Liver (tissue), 3 donors: Measurements from ENCODE around the gene SFXN2.

Experiments used
- GABPA ChIP-seq, 2 donors: IDR thresholded peaks in 1 of 2; conservative IDR thresholded peaks in 1 of 2; 2 replicates each; pipeline ENCODE4 v1.6.1; 2016; ENCODE audit warnings: antibody characterized with exemption in 2 of 2, mild to moderate bottlenecking in 1 of 2, moderate library complexity in 1 of 2
- JUND ChIP-seq, 2 donors: IDR thresholded peaks; 2 replicates each; pipeline ENCODE4 v1.6.1; 2016; ENCODE audit warnings: antibody characterized with exemption in 2 of 2
- RAD21 ChIP-seq, 2 donors: IDR thresholded peaks; 2 replicates each; pipeline ENCODE4 v1.6.1; 2016; ENCODE audit warnings: antibody characterized with exemption in 2 of 2, mild to moderate bottlenecking in 2 of 2
- RXRA ChIP-seq, 2 donors: IDR thresholded peaks; 2 replicates each; pipeline ENCODE4 v1.6.1; 2017 to 2018; ENCODE audit warnings: antibody characterized with exemption in 2 of 2, mild to moderate bottlenecking in 1 of 2
- SP1 ChIP-seq: IDR thresholded peaks from 2 replicates; pipeline ENCODE4 v1.6.1; 2018; ENCODE audit warnings: antibody characterized with exemption, mild to moderate bottlenecking
- TAF1 ChIP-seq: conservative IDR thresholded peaks from 2 replicates; pipeline ENCODE4 v1.6.1; 2016; ENCODE audit warnings: antibody characterized with exemption, mild to moderate bottlenecking
- TF ChIP-seq, protein P1 (sequence below): fragments of 150-350 bp; IDR thresholded peaks from 2 replicates; pipeline ENCODE4 v1.5.1; 2017; ENCODE audit warnings: improper control_type of control experiment, low read depth, low read length; ENCODE audit not compliant: missing input control
- TF ChIP-seq, protein P2 (sequence below): IDR thresholded peaks from 2 replicates; pipeline ENCODE4 v1.6.1; 2016; ENCODE audit warnings: antibody characterized with exemption
- donor health status: healthy.
- donor health status: healthy.

DNA sequence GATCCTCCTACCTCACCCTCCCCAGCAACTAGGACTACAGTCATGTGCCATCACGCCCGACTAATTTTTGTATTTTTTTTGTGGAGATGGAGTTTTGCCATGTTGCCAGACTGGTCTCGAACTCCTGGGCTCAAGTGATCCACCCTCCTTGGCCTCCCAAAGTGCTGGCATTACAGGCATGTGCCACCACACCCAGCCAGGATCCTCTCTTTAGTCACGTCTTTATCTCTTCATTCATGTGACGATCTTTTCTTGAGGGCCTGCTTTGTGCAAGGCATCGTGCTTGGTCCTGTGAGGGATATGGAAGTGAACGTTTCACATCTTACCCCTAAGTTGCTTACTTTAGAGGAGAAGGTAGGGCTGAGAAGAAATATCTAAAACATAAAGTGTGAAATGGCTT lies 50.9 kb downstream of the SFXN2 start:
- TF ChIP-seq, protein P1, sequence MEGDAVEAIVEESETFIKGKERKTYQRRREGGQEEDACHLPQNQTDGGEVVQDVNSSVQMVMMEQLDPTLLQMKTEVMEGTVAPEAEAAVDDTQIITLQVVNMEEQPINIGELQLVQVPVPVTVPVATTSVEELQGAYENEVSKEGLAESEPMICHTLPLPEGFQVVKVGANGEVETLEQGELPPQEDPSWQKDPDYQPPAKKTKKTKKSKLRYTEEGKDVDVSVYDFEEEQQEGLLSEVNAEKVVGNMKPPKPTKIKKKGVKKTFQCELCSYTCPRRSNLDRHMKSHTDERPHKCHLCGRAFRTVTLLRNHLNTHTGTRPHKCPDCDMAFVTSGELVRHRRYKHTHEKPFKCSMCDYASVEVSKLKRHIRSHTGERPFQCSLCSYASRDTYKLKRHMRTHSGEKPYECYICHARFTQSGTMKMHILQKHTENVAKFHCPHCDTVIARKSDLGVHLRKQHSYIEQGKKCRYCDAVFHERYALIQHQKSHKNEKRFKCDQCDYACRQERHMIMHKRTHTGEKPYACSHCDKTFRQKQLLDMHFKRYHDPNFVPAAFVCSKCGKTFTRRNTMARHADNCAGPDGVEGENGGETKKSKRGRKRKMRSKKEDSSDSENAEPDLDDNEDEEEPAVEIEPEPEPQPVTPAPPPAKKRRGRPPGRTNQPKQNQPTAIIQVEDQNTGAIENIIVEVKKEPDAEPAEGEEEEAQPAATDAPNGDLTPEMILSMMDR = no peak
- TF ChIP-seq GABPA (IDR thresholded peaks at IDR 0.05 in 1 of 2, conservative IDR thresholded peaks at IDR 0.05 in 1 of 2) (no peak), SP1 (no peak), TAF1 (no peak), RXRA (IDR thresholded peaks at IDR 0.05) (no peak), RAD21 (IDR thresholded peaks at IDR 0.05) (no peak), JUND (IDR thresholded peaks at IDR 0.05) (no peak)
- TF ChIP-seq, protein P2, sequence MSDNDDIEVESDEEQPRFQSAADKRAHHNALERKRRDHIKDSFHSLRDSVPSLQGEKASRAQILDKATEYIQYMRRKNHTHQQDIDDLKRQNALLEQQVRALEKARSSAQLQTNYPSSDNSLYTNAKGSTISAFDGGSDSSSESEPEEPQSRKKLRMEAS = no peak
